Esophagus muscularis mucosa (tissue), 4 donors: ENCODE results near the gene CAMTA1. TPM values are rescaled to one million over a fixed set of nuclear protein-coding genes. Genes with fewer than 3 reads are reported as not detected.
A peak's percentile ranks its signal among the peaks of the same experiment; 100 is the strongest.
"Not testable (repeated sequence)": the region's sequence is repeated elsewhere in the genome, so short reads cannot be mapped to it uniquely, and the experiment has no call there.

ENCODE experiments used
- DNase-seq: peaks from one replicate; pipeline ENCODE4 v3.0.0-alpha.2; 2017; ENCODE audit errors: extremely low spot score
- H3K27ac ChIP-seq, 4 donors: fragments of 200-600 bp; sonication (generic); replicated peaks in 1 of 4; 1 replicate in 3 of 4; 2 replicates in 1 of 4; pipeline ENCODE4 v1.5.1; 2016 to 2019; ENCODE audit warnings: mild to moderate bottlenecking in 1 of 4
- H3K27me3 ChIP-seq, 4 donors: fragments of 200-600 bp; sonication (generic); one replicate each; pipeline versions ENCODE4 v1.5.1 to v1.6.0; 2016 to 2019
- H3K36me3 ChIP-seq, 4 donors: fragments of 200-600 bp; sonication (generic); one replicate each; pipeline ENCODE4 v1.5.1; 2016 to 2019
- H3K4me1 ChIP-seq, 4 donors: fragments of 200-600 bp; sonication (generic); one replicate each; pipeline ENCODE4 v1.5.1; 2016 to 2019
- H3K4me3 ChIP-seq, 4 donors: fragments of 200-600 bp; sonication (generic); 1 replicate in 2 of 4; 2 replicates in 2 of 4; pipeline ENCODE4 v1.5.1; 2016 to 2019; ENCODE audit warnings: mild to moderate bottlenecking in 4 of 4, moderate library complexity in 1 of 4
- H3K9me3 ChIP-seq, 4 donors: fragments of 200-600 bp; sonication (generic); 1 replicate in 3 of 4; 2 replicates in 1 of 4; pipeline ENCODE4 v1.5.1; 2016 to 2019
- CTCF ChIP-seq, 3 experiments: fragments of 200-600 bp in 2 of 3; fragments of 450-650 bp in 1 of 3; sonication (generic) in 2 of 3; IDR thresholded peaks; one replicate each; pipeline ENCODE4 v1.5.1; 2017 to 2019; ENCODE audit warnings: antibody characterized with exemption in 3 of 3, mild to moderate bottlenecking in 2 of 3, moderate library complexity in 1 of 3
- EP300 ChIP-seq: sonication (generic); formaldehyde crosslinking; IDR thresholded peaks from one replicate; pipeline ENCODE4 v1.6.1; 2017; ENCODE audit warnings: antibody characterized with exemption
- POLR2A ChIP-seq: fragments of 450-650 bp; IDR thresholded peaks from one replicate; pipeline ENCODE4 v1.6.1; 2017; ENCODE audit warnings: antibody characterized with exemption, moderate library complexity, mild to moderate bottlenecking, low read depth
- POLR2AphosphoS5 ChIP-seq, 2 donors: sonication (generic); formaldehyde crosslinking; IDR thresholded peaks; one replicate each; pipeline ENCODE4 v1.6.1; 2017; ENCODE audit warnings: antibody characterized with exemption in 2 of 2
- WGBS: methylation state at CpG from one replicate; pipeline ENCODE4 v1.1.5; 2018; 5-methylcytosine and 5-hydroxymethylcytosine counted together
- intact Hi-C: fragments of 100-400 bp; cut with DNase I; formaldehyde crosslinking; loops from one replicate; pipeline ENCODE4 v1.15.1; 2023
- total RNA-seq, 4 donors: library from RNA; depleted of rRNA; stranded (reverse); fragments of >200 nt; gene quantifications; one replicate each; pipeline versions ENCODE4 v1.1.0 to v1.2.1, GENCODE V29; 2016

The CAMTA1 gene
- total RNA-seq, 4 donors from 2014 or later, result 109 to 226 (median 139) TPM

GRCh38 chr1:7322912-7323311 lies 537.7 kb downstream of the CAMTA1 start:
- TF ChIP-seq POLR2AphosphoS5 (IDR thresholded peaks at IDR 0.05) (no peak), EP300 (no peak), CTCF (IDR thresholded peaks at IDR 0.05) (no peak), POLR2A (no peak)
- intact Hi-C loops, result no loop called here
- no peak for DNase-seq
- peaks cover 0 to 4% (median 3%) of the 10 kb centered on the region in 4 donors for H3K9me3 ChIP-seq
- H3K27ac ChIP-seq, result no peak overlapping the region
- no peaks in the 10 kb centered on the region for H3K27me3 ChIP-seq
- no peaks in the 10 kb centered on the region for H3K4me1 ChIP-seq
- 80% methylated on average over 1 of the region's 1 CpG for WGBS
- H3K36me3 ChIP-seq, result no peaks in the 10 kb centered on the region
- no peak overlapping the region for H3K4me3 ChIP-seq

DNA sequence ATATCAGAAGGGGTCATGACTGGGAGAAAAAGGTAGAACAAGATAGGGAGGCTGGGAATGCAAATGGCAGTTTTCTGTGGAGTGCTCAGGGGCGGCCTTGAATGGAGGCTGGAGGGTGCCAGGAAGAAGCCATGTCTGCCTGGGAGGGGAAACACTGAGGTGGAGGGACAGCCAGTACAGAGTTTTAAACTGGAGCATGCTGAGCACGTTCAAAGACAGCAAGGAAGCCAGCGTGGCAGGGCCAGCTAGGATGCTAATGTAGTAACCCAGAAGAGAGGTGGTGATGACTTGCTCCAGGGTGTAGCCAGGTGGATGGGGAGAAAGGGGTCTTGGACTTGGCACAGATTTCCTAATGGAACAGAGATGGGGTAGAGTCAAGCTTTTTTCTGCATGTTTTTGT lies 540.0 kb downstream of the CAMTA1 start:
- no peaks in the 10 kb centered on the region for H3K4me1 ChIP-seq
- H3K36me3 ChIP-seq, result no peaks in the 10 kb centered on the region
- 91% methylated on average over 3 of the region's 3 CpGs for WGBS
- no peak for TF ChIP-seq POLR2AphosphoS5 (IDR thresholded peaks at IDR 0.05)
- no peak for TF ChIP-seq POLR2A
- TF ChIP-seq EP300, result no peak
- TF ChIP-seq CTCF (IDR thresholded peaks at IDR 0.05), result no peak
- no peak for DNase-seq
- intact Hi-C loops, result no loop called here
- H3K27me3 ChIP-seq, result no peaks in the 10 kb centered on the region
- H3K4me3 ChIP-seq, result no peak overlapping the region
- no peak overlapping the region for H3K27ac ChIP-seq
- peaks cover 0 to 9% (median 6%) of the 10 kb centered on the region in 4 donors for H3K9me3 ChIP-seq

DNA sequence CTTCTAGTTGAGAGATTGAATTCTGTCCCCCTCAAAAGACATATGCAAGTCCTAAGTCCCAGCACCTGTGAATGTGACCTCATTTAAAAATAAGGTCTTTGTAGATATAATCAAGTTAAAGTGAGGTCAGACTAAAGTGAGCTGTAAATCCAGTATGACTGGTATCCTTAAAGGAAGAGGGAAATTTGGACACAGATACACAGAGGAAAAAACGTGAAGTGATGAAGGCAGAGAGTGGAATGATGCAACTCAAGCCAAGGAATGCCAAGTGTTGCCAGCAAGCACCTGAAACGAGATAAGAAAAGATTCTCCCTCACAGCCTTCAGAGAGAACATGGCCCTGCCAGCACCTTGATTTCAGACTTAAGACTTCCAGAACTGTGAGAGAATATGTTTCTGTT lies 541.1 kb downstream of the CAMTA1 start:
- Histone ChIP-seq H3K27me3 (no peaks in the 10 kb centered on the region), H3K4me3 (no peak overlapping the region), H3K9me3 (peaks cover 0 to 9% (median 6%) of the 10 kb centered on the region in 4 donors), H3K27ac (no peak overlapping the region), H3K36me3 (no peaks in the 10 kb centered on the region), H3K4me1 (no peaks in the 10 kb centered on the region)
- WGBS, result 65% methylated on average over 2 of the region's 2 CpGs
- no peak for DNase-seq
- intact Hi-C loops, result no loop called here
- TF ChIP-seq CTCF (IDR thresholded peaks at IDR 0.05) (no peak), POLR2A (no peak), EP300 (no peak), POLR2AphosphoS5 (IDR thresholded peaks at IDR 0.05) (no peak)

- H3K36me3 ChIP-seq, result no peaks in the 10 kb centered on the region
- DNase-seq, result no peak
- TF ChIP-seq POLR2A, result no peak
- no peak for TF ChIP-seq CTCF (IDR thresholded peaks at IDR 0.05)
- no peak for TF ChIP-seq EP300
- TF ChIP-seq POLR2AphosphoS5 (IDR thresholded peaks at IDR 0.05), result no peak
- intact Hi-C loops, result no loop called here
- peaks cover 0 to 9% (median 6%) of the 10 kb centered on the region in 4 donors for H3K9me3 ChIP-seq
- WGBS, result 82% methylated on average over 3 of the region's 3 CpGs
- no peaks in the 10 kb centered on the region for H3K4me1 ChIP-seq
- no peaks in the 10 kb centered on the region for H3K27me3 ChIP-seq
- H3K4me3 ChIP-seq, result no peak overlapping the region
- no peak overlapping the region for H3K27ac ChIP-seq
Measured at GRCh38 chr1:7327849-7328248, 542.6 kb downstream of the CAMTA1 start.

- Histone ChIP-seq H3K4me1 (peaks cover 6 to 16% (median 13%) of the 10 kb centered on the region in 4 donors), H3K36me3 (no peaks in the 10 kb centered on the region), H3K4me3 (no peak overlapping the region), H3K27ac (no peak overlapping the region), H3K9me3 (peaks cover 0 to 9% (median 6%) of the 10 kb centered on the region in 4 donors), H3K27me3 (no peaks in the 10 kb centered on the region)
- no peak for TF ChIP-seq EP300
- TF ChIP-seq CTCF (IDR thresholded peaks at IDR 0.05), result no peak
- TF ChIP-seq POLR2A, result no peak
- no peak for TF ChIP-seq POLR2AphosphoS5 (IDR thresholded peaks at IDR 0.05)
- DNase-seq, result peak; percentile 79
- WGBS, result 90% methylated on average over 15 of the region's 15 CpGs
- intact Hi-C loops, result no loop called here
Measured at GRCh38 chr1:7329868-7330615, 544.8 kb downstream of the CAMTA1 start.

GRCh38 chr1:7330726-7331125 lies 545.5 kb downstream of the CAMTA1 start:
- H3K9me3 ChIP-seq, H3K27ac ChIP-seq, H3K36me3 ChIP-seq, H3K4me3 ChIP-seq, H3K27me3 ChIP-seq, intact Hi-C loops: not testable (repeated sequence)
- WGBS, result 87% methylated on average over 6 of the region's 7 CpGs
- peak; percentile 34 for DNase-seq
- H3K4me1 ChIP-seq, result peaks cover 6 to 16% (median 13%) of the 10 kb centered on the region in 4 donors
